ENCODE data around the gene C2CD2. TPM values are rescaled to one million over a fixed set of nuclear protein-coding genes. Genes with fewer than 3 reads are reported as not detected.

Gene C2CD2
- total and polyA plus RNA-seq, 2 donors (not counting 3 experiments of a cell fraction or from before 2014, with no cell fraction given): 32.6 to 41.2 TPM

- DNase-seq (ENCODE audit: low read depth, low spot score) (no peak), FAIRE-seq (no peak)
- no peak overlapping the region for H3K27ac ChIP-seq (ENCODE audit: insufficient read depth, low read depth, low read length)
- no peak overlapping the region for H3K9ac ChIP-seq (replicated peaks; ENCODE audit: extremely low read depth, insufficient read depth, low read length)
- H3K4me1 ChIP-seq (ENCODE audit: control insufficient read depth, extremely low read depth, insufficient read depth, low read length): peaks cover 2% of the 10 kb centered on the region
- no peak overlapping the region for H3K4me3 ChIP-seq (replicated peaks in 1 of 3; ENCODE audit: insufficient read depth in 1 of 3, low read depth in 1 of 3, low read length in 3 of 3)
- no peaks in the 10 kb centered on the region for H3K27me3 ChIP-seq (ENCODE audit: control insufficient read depth in 2 of 2, insufficient read depth in 2 of 2, low read length in 2 of 2)
- CTCF ChIA-PET: interaction anchor here (1.0 kb wide), 2 partner anchors 33 to 151 kb away, joined by 3 read pairs; no protein-coding TSS in a partner anchor
- H3K4me2 ChIP-seq (ENCODE audit: insufficient read depth, low read length): no peak overlapping the region
- POLR2A ChIA-PET: no interaction called here
- dilution Hi-C loops (cut with MboI; ENCODE audit: extremely low pct_ligation_motif_present, low sequenced_read_pairs): no loop called here
- no peaks in the 10 kb centered on the region for H3K9me3 ChIP-seq (replicated peaks; ENCODE audit: control insufficient read depth, insufficient read depth, low read length)
- TF ChIP-seq MAX (IDR thresholded peaks at IDR 0.05; ENCODE audit: insufficient read depth, insufficient read length): no peak
- intact Hi-C loops (cut with micrococcal nuclease): no loop called here
- H3K9me1 ChIP-seq (replicated peaks; ENCODE audit: control insufficient read depth, extremely low read depth, insufficient read depth, low read length): no peaks in the 10 kb centered on the region
- no peaks in the 10 kb centered on the region for H3K36me3 ChIP-seq (ENCODE audit: control insufficient read depth in 2 of 2, extremely low read depth in 1 of 2, insufficient read depth in 2 of 2, low read length in 2 of 2)
- H2AFZ ChIP-seq (ENCODE audit: low read depth, low read length): no peak overlapping the region
- H3K79me2 ChIP-seq (ENCODE audit: control insufficient read depth, insufficient read depth, low read length): no peaks in the 10 kb centered on the region
- no peaks in the 10 kb centered on the region for H4K20me1 ChIP-seq (replicated peaks; ENCODE audit: control insufficient read depth, extremely low read depth, insufficient read depth, low read length)
- no TSS peak for BruUV-seq (replicated peaks)
These were observed 13.2 kb upstream of the C2CD2 start for GRCh38 chr21:41966872-41967621.

GRCh38 chr21:41966041-41966833 is 12.4 kb upstream of the C2CD2 start:
- no peak overlapping the region for H3K4me3 ChIP-seq (replicated peaks in 1 of 3; ENCODE audit: insufficient read depth in 1 of 3, low read depth in 1 of 3, low read length in 3 of 3)
- no peaks in the 10 kb centered on the region for H3K9me1 ChIP-seq (replicated peaks; ENCODE audit: control insufficient read depth, extremely low read depth, insufficient read depth, low read length)
- no peaks in the 10 kb centered on the region for H3K27me3 ChIP-seq (ENCODE audit: control insufficient read depth in 2 of 2, insufficient read depth in 2 of 2, low read length in 2 of 2)
- CTCF ChIA-PET: interaction anchor here (1.0 kb wide), 2 partner anchors 33 to 151 kb away, joined by 3 read pairs; no protein-coding TSS in a partner anchor
- intact Hi-C loops (cut with micrococcal nuclease): no loop called here
- BruUV-seq (replicated peaks): no TSS peak
- H3K9ac ChIP-seq (replicated peaks; ENCODE audit: extremely low read depth, insufficient read depth, low read length): no peak overlapping the region
- POLR2A ChIA-PET: no interaction called here
- DNase-seq (ENCODE audit: low read depth, low spot score) (no peak), FAIRE-seq (no peak)
- H3K4me1 ChIP-seq (ENCODE audit: control insufficient read depth, extremely low read depth, insufficient read depth, low read length): peaks cover 11% of the 10 kb centered on the region
- no peak overlapping the region for H2AFZ ChIP-seq (ENCODE audit: low read depth, low read length)
- TF ChIP-seq GATA2 (IDR thresholded peaks at IDR 0.05; ENCODE audit: insufficient read depth, insufficient read length, low read depth, low read length) (peak; percentile 27), JUN (IDR thresholded peaks at IDR 0.05; ENCODE audit: borderline replicate concordance, insufficient read depth, insufficient read length, low read depth) (no peak)
- no peak overlapping the region for H3K27ac ChIP-seq (ENCODE audit: insufficient read depth, low read depth, low read length)
- H4K20me1 ChIP-seq (replicated peaks; ENCODE audit: control insufficient read depth, extremely low read depth, insufficient read depth, low read length): no peaks in the 10 kb centered on the region
- H3K4me2 ChIP-seq (ENCODE audit: insufficient read depth, low read length): no peak overlapping the region
- H3K79me2 ChIP-seq (ENCODE audit: control insufficient read depth, insufficient read depth, low read length): no peaks in the 10 kb centered on the region
- dilution Hi-C loops (cut with MboI; ENCODE audit: extremely low pct_ligation_motif_present, low sequenced_read_pairs): no loop called here
- H3K36me3 ChIP-seq (ENCODE audit: control insufficient read depth in 2 of 2, extremely low read depth in 1 of 2, insufficient read depth in 2 of 2, low read length in 2 of 2): no peaks in the 10 kb centered on the region
- H3K9me3 ChIP-seq (replicated peaks; ENCODE audit: control insufficient read depth, insufficient read depth, low read length): no peaks in the 10 kb centered on the region

Data from endothelial cell of umbilical vein (primary cell).